Pulmonary artery endothelial cell (primary cell): ENCODE data around the gene TAOK2. TPM values are rescaled to one million over a fixed set of nuclear protein-coding genes. Genes with fewer than 3 reads are reported as not detected.
A peak's percentile ranks its signal among the peaks of the same experiment; 100 is the strongest.

Experiments used
- DNase-seq: peaks from one replicate; pipeline ENCODE4 v3.0.0-alpha.2; 2011; ENCODE audit warnings: low read depth, low spot score
- total RNA-seq: library from RNA; depleted of rRNA; stranded (reverse); fragments of >200 nt; gene quantifications from 2 replicates; pipeline ENCODE4 v1.2.3, GENCODE V29; 2014

TAOK2 gene
- total RNA-seq, 1 donor from 2014 or later, result 97.0 TPM

DNA sequence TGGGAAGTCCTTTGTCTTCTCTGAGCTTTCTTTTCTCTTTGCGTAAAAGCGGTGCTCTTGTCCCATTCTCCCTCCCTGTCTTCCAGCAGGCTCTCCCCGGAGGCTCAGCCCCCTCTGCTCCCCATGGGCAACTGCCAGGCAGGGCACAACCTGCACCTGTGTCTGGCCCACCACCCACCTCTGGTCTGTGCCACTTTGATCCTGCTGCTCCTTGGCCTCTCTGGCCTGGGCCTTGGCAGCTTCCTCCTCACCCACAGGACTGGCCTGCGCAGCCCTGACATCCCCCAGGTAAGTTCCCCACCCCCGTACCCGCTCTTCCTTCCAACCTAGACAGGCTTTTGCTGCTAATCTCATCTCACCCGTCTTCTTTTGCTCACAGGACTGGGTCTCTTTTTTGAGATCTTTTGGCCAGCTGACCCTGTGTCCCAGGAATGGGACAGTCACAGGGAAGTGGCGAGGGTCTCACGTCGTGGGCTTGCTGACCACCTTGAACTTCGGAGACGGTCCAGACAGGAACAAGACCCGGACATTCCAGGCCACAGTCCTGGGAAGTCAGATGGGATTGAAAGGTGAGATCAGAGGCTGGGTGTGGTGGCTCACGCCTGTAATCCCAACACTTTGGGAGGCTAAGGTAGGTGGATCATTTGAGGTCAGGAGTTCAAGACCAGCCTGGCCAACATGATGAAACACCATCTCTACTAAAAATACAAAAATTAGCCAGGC lies 10.5 kb upstream of the TAOK2 start:
- DNase-seq, result no peak

DNA sequence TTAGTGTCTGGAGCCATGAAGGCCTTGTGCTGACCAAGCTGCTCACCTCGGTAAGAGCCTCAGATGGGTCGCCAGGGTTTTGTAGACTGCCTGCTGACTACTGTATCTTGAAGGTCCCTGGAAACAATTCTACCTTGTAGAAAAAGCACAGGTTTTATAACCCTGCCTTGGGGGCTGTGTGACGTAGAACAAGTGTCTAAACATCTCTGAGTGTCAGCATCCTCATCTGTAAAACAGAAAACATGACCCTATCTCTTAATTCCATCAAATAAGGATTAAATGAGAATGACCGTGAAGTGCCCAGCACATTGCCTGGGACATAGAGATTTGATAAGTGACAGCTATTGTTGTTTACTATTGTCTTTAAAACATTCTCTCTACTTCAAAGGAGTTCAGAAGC lies 5.5 kb upstream of the TAOK2 start:
- DNase-seq, result no peak

- DNase-seq, result no peak
These were observed 2.4 kb upstream of the TAOK2 start for GRCh38 chr16:29971304-29971703.

DNA sequence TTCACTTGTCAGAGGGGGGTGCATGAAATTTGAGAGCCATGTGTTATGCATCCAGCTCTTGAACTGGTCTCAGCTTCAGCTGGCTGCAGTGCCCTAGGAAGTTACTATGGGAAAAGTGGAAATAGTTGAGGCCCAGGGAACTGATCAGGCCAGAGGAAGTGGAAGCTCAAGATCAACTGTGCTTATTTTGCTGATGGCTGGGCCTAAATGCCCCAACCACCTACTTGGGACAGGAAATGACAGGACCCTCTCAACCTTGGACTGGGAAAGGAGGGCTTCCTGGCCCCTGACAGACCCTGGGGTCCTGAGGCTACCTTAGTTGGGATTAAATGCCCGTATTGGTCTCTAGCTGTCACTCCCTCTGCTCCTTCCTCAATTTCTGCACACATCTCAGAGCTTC lies 1.2 kb upstream of the TAOK2 start:
- DNase-seq, result no peak

- no peak for DNase-seq
These were observed 680 bp upstream of the TAOK2 start for GRCh38 chr16:29972992-29973383.

DNA sequence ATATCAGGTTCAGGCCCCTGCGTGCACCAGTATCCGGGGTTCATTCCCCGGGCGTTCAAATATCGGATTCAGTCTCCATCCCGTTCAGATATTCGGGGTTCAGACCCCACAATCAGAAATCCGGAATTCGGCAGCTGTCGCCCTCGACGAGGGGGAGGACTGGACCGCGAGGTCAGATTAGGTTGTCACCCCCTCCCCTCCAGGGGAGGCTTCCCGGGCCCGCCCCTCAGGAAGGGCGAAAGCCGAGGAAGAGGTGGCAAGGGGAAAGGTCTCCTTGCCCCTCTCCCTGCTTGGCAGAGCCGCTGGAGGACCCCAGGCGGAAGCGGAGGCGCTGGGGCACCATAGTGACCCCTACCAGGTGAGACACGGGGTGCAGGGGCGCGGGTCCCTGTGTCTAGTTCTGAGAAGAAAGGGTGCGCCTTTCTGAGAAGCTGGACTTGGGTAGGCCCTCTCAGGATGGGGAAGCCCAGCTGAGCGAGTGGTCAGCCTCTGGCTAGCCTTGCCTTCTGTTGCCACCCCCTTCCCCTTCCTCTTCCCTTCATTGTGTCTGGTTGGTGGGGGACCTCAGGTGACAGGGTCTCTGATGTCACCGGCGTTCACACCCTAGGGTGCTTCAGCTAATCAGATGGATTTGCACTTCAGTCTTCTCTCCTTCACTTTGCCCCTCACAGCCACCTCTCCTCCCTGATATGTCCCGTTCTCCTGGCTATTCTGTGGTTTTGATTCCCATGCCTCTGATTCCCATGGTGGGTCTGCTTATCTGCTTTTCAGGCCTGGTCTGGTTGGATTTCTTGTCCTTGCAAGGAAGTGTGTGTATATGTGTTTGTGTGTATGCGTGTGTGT lies 844 bp downstream of the TAOK2 start:
- DNase-seq, result peak; percentile 67

DNA sequence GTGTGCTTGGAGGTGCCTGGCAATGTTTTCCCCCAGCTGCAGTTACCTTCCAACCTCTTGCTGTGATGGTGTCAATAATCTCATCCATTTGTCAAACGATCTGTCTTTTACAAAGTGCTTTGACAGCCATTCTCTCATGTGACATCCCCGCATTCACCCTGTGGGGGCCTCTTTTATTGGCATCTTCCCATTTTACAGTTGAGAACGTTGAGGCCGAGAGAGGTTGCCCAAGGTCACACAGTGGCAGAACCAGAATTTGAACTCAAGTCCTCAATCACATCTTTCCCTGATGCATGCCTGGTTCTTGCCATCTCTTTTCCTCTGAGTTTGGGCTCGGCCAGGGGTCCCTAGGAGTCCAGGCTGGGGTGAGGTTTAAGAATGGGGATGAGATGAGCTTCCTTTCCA lies 1.5 kb downstream of the TAOK2 start:
- no peak for DNase-seq

- no peak for DNase-seq
These were observed 2.3 kb downstream of the TAOK2 start for GRCh38 chr16:29975811-29976511.

DNA sequence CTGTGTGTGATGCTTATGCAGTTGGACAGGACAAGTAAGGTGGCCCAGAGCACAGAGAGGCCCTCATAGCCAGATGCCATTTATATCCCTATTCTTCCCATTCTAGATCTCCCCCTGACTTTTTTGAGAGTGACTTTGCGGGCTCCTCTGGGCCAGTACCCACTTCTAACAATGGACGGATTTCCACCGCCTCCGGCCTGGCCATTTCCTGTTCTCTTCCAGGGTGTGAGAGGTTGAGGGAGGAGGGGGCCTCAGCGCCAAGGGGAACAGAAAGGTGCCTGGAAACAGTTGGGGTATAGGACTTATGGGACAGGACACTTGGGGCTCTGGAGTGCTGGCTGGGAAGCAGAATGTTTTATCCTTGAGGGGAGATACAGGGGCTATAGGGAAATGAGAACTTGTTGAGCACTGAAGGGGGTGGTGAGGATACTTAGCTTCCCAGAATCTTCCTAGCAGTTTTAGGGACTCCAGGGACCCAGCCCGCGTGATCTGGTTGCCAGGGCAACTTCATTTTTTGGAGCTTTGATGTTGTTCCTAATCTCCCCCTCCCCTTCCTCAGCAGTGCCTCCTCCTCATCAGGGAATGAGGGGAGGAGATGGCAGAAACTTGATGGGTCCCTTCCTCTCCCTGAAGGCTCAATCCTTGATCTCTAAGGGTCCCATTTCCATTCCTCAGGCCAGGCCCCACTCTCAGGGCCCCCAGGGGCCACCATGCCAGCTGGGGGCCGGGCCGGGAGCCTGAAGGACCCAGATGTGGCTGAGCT lies 3.6 kb downstream of the TAOK2 start:
- no peak for DNase-seq

DNA sequence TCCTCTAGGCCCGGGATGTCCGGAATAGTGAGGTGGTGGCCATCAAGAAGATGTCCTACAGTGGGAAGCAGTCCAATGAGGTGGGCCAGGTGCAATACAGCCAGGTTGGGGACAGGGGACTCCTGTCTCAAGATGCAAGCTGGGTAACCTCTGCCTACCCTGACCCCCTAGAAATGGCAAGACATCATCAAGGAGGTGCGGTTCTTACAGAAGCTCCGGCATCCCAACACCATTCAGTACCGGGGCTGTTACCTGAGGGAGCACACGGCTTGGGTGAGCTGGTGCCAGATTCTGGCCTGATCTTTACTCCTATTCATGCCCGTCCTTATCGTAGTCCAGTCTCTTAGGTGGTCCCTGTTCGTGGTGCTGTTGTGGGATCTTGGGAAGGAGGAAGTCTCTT lies 4.4 kb downstream of the TAOK2 start:
- no peak for DNase-seq

- no peak for DNase-seq
These were observed 5.0 kb downstream of the TAOK2 start for GRCh38 chr16:29978564-29979270.

DNA sequence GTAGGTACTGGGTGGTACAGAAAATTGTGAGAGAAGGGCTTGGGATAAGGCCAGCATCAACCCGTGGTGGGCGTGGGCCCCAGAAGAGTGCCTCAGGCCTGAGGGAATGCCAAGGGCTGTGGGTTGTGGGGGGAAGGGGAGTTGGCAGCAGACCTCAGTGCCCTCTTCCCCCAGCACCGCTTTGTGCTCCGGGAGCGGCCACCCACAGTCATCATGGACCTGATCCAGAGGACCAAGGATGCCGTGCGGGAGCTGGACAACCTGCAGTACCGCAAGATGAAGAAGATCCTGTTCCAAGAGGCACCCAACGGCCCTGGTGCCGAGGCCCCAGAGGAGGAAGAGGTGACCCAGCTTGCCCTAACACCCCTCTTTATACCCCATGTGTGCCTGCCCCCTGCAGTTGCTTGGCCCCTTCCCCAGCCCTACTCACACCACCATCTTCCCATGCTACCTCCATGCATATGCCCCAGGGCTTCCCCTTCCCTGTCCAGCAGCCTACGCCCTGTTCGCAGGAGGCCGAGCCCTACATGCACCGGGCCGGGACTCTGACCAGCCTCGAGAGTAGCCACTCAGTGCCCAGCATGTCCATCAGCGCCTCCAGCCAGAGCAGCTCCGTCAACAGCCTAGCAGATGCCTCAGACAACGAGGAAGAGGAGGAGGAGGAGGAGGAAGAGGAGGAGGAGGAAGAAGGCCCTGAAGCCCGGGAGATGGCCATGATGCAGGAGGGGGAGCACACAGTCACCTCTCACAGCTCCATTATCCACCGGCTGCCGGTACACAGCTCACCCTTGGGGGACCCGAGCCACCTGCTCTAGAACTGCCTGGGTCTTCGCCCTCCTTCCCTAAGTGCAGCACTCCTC lies 9.1 kb downstream of the TAOK2 start:
- DNase-seq, result no peak

DNA sequence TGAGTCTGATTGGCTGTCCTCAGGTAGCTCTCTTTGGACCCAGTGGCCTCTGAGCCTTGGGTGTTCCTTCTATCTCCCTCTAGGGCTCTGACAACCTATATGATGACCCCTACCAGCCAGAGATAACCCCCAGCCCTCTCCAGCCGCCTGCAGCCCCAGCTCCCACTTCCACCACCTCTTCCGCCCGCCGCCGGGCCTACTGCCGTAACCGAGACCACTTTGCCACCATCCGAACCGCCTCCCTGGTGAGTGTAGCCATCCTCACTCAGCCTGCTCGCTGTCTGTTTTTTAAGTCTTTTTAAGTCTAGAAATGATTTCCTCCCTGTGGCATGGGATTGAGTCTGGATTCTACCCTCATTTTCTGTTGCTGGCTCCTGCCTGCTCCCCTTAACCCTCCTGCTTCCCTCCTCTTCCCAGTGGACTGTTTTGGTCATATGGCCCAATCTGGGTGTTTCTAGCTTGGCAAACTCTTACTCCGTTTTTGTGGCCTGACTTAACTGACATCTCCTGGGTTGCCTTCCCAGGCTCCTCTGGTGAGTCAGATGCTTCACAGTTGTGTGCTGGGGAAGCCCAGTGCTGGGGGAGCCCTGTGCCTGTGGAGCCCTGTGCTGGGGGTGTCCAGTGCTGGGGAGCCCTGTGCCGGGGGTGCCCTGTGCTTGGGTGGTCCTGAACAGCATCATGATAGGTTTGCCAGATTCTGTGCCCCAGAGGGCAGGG lies 9.9 kb downstream of the TAOK2 start:
- no peak for DNase-seq

DNA sequence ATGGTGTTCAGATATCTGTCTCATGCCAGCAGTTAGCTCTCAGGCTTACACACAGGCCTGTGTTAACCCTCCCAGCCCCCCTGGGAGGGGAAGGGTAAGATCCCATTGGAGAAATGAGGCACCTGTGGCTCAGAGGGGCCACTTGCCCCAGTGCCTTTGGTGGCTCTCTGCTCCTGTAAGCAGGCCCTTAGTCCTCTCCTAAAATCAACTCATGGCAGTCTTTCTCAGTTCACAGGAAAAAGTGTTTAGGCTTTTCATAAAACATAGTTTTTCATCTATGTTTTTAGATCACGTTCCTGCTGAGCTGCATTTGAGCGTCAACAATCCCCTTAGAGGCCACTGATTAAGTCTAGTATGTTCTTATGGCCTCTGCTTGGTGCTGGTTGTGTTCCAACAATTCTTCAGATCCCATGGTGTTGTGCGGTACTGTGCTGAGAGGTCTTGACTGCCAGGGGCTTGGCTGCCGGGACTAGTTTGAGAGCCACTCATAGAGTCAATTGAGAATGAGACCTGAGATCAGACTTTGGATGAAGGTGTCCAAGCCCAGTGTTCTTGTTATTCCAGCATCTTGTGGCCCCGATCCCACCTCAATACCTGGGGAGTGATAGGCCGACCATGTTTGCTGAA lies 10.6 kb downstream of the TAOK2 start:
- DNase-seq, result no peak

DNA sequence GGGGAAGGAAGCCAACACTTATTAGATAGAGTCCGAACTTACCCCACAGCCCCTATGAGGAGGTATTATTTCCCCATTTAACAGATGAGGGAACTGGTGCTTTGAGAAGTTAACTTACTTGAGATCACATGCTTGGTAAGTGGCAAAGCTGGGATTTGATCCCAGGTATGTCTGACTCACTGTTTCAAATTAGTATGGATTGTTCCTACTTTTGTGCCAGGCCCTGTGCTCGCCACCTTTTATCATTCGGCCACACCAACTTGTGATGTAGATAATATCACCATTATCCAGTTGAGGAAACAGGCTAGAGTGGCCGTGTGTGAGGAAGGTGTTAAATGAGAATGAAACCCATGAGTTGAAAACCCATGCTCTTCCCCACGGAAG lies 11.1 kb downstream of the TAOK2 start:
- no peak for DNase-seq

GRCh38 chr16:29985271-29985811 lies 11.7 kb downstream of the TAOK2 start:
- no peak for DNase-seq

DNA sequence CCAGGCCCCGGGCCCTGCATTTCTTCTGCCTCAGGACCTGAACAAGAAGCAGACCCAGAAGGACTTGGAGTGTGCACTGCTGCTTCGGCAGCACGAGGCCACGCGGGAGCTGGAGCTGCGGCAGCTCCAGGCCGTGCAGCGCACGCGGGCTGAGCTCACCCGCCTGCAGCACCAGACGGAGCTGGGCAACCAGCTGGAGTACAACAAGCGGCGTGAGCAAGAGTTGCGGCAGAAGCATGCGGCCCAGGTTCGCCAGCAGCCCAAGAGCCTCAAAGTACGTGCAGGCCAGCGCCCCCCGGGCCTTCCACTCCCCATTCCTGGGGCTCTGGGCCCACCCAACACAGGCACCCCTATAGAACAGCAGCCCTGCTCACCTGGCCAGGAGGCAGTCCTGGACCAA lies 12.6 kb downstream of the TAOK2 start:
- DNase-seq, result no peak

DNA sequence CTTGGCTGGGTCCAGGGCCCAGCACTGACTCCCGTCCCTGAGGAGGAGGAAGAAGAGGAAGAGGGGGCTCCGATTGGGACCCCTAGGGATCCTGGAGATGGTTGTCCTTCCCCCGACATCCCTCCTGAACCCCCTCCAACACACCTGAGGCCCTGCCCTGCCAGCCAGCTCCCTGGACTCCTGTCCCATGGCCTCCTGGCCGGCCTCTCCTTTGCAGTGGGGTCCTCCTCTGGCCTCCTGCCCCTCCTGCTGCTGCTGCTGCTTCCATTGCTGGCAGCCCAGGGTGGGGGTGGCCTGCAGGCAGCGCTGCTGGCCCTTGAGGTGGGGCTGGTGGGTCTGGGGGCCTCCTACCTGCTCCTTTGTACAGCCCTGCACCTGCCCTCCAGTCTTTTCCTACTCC lies 13.3 kb downstream of the TAOK2 start:
- DNase-seq, result no peak
